A549 (cell line): ENCODE results near the gene ABCC1. TPM values are rescaled to one million over a fixed set of nuclear protein-coding genes. Genes with fewer than 3 reads are reported as not detected.

ENCODE experiments used
- ATAC-seq, 2 experiments: fragments of 200-7000 bp in 1 of 2; fragments of >200 bp in 1 of 2; cut with Nextera tagmentation in 1 of 2; cut with Tn5 transposase in 1 of 2; 3 replicates each; pipeline versions ENCODE4 v1.8.0 to v1.9.1; 2018 to 2020; ENCODE audit warnings: mild to moderate bottlenecking in 1 of 2, moderate library complexity in 1 of 2
- CTCF ChIA-PET: fragments of 300-600 bp; sonication (Branson Sonifier 250); formaldehyde crosslinking; extraction: SDS; loops from one replicate; lab custom pipeline; 2021; ENCODE audit warnings: antibody characterized with exemption, inconsistent platforms; lab: Yijun Ruan, JAX
- POLR2A ChIA-PET: fragments of 350-600 bp; formaldehyde crosslinking; extraction: SDS; loops from one replicate; lab custom pipeline; 2021; ENCODE audit warnings: antibody characterized with exemption, inconsistent platforms; lab: Yijun Ruan, JAX
- DNase-seq, 2 experiments: peaks; one replicate each; pipeline versions ENCODE4 v3.0.0 to v3.0.0-alpha.2; 2011 to 2016; ENCODE audit warnings: low read depth in 1 of 2, low spot score in 1 of 2
- FAIRE-seq: peaks from 2 replicates; lab custom pipeline; 2011; peaks lifted over from hg19 to GRCh38; lab: Jason Lieb, UNC
- H3K27ac ChIP-seq, 2 experiments: fragments of >200 bp; sonication (Bioruptor Twin); formaldehyde crosslinking; 3 replicates each; pipeline ENCODE4 v1.5.1; 2016 to 2017
- H3K4me1 ChIP-seq: fragments of >200 bp; sonication (Bioruptor Twin); formaldehyde crosslinking; 3 replicates; pipeline ENCODE4 v1.6.1; 2016
- H3K4me2 ChIP-seq: fragments of >200 bp; sonication (Bioruptor Twin); formaldehyde crosslinking; 3 replicates; pipeline ENCODE4 v1.6.1; 2016
- H3K4me3 ChIP-seq: fragments of >200 bp; sonication (Bioruptor Twin); formaldehyde crosslinking; 3 replicates; pipeline ENCODE4 v1.5.1; 2016
- H3K9me3 ChIP-seq: fragments of >200 bp; sonication (Bioruptor Twin); formaldehyde crosslinking; 3 replicates; pipeline ENCODE4 v1.6.1; 2016
- CEBPB ChIP-seq, 2 experiments: fragments of >200 bp in 1 of 2; sonication (Bioruptor Twin) in 1 of 2; formaldehyde crosslinking in 1 of 2; IDR thresholded peaks; 2 replicates each; pipeline ENCODE4 v1.6.1; 2012 to 2016
- CTCF ChIP-seq: fragments of >200 bp; sonication (Bioruptor Twin); formaldehyde crosslinking; IDR thresholded peaks from 3 replicates; pipeline ENCODE4 v1.5.1; 2016
- ELK1 ChIP-seq: fragments of 150-350 bp; IDR thresholded peaks from 2 replicates; pipeline ENCODE4 v1.6.1; 2014; ENCODE audit warnings: low read depth, mild to moderate bottlenecking, low read length
- FOSL2 ChIP-seq, 2 experiments: fragments of 450-650 bp in 1 of 2; fragments of >200 bp in 1 of 2; sonication (Bioruptor Twin) in 1 of 2; formaldehyde crosslinking; IDR thresholded peaks; 2 replicates each; pipeline versions ENCODE4 v1.5.0 to v1.6.1; 2016 to 2020; ENCODE audit warnings: mild to moderate bottlenecking in 1 of 2, moderate library complexity in 1 of 2
- GATA3 ChIP-seq: IDR thresholded peaks from 2 replicates; pipeline ENCODE4 v1.6.1; 2012; ENCODE audit warnings: borderline replicate concordance
- HDAC2 ChIP-seq: fragments of 200-600 bp; sonication (generic); IDR thresholded peaks from 2 replicates; pipeline ENCODE4 v1.6.1; 2016
- HEYL ChIP-seq: fragments of 250-450 bp; sonication (Bioruptor Pico); IDR thresholded peaks from 2 replicates; pipeline ENCODE4 v1.8.0; 2021; ENCODE audit warnings: mild to moderate bottlenecking, moderate library complexity
- HMGXB4 ChIP-seq: fragments of 250-450 bp; sonication (Bioruptor Pico); IDR thresholded peaks from 2 replicates; pipeline ENCODE4 v1.5.0; 2021; ENCODE audit warnings: mild to moderate bottlenecking, moderate library complexity, borderline replicate concordance
- JUNB ChIP-seq: fragments of >200 bp; sonication (Bioruptor Twin); formaldehyde crosslinking; IDR thresholded peaks from 2 replicates; pipeline ENCODE4 v1.6.1; 2016
- KDM1A ChIP-seq: fragments of 200-600 bp; sonication (generic); IDR thresholded peaks from 2 replicates; pipeline ENCODE4 v1.6.1; 2016; ENCODE audit warnings: low read depth, mild to moderate bottlenecking
- MAFK ChIP-seq: fragments of 450-650 bp; IDR thresholded peaks from 2 replicates; pipeline ENCODE4 v1.6.1; 2014; ENCODE audit not compliant: partially characterized antibody
- MAZ ChIP-seq: fragments of 150-350 bp; IDR thresholded peaks from 2 replicates; pipeline ENCODE4 v1.6.1; 2014; ENCODE audit warnings: antibody characterized with exemption, low read depth, low read length, borderline replicate concordance
- NFE2L2 ChIP-seq: fragments of 150-350 bp; conservative IDR thresholded peaks from 2 replicates; pipeline ENCODE4 v1.6.1; 2014; ENCODE audit warnings: low read length
- NPAS2 ChIP-seq: fragments of 250-450 bp; sonication (Bioruptor Pico); IDR thresholded peaks from 2 replicates; pipeline ENCODE4 v1.8.0; 2022; ENCODE audit warnings: mild to moderate bottlenecking, moderate library complexity, borderline replicate concordance
- PBX3 ChIP-seq: IDR thresholded peaks from 2 replicates; pipeline ENCODE4 v1.6.1; 2012
- POLR2AphosphoS2 ChIP-seq: conservative IDR thresholded peaks from 2 replicates; pipeline ENCODE4 v1.6.1; 2012; ENCODE audit warnings: low read length, improper control_type of control experiment, inconsistent platforms
- RAD21 ChIP-seq, 2 experiments: fragments of >200 bp in 1 of 2; sonication (Bioruptor Twin) in 1 of 2; formaldehyde crosslinking in 1 of 2; IDR thresholded peaks in 1 of 2; conservative IDR thresholded peaks in 1 of 2; 2 replicates in 1 of 2; 3 replicates in 1 of 2; pipeline ENCODE4 v1.6.1; 2012 to 2018; ENCODE audit warnings: inconsistent platforms in 1 of 2
- REST ChIP-seq: fragments of 200-600 bp; sonication (generic); IDR thresholded peaks from 2 replicates; pipeline ENCODE4 v1.6.1; 2016; ENCODE audit warnings: antibody characterized with exemption, mild to moderate bottlenecking, moderate library complexity
- RNF2 ChIP-seq: fragments of 200-600 bp; sonication (generic); IDR thresholded peaks from 2 replicates; pipeline ENCODE4 v1.6.1; 2016; ENCODE audit warnings: low read depth, mild to moderate bottlenecking, antibody characterized with exemption, moderate library complexity, borderline replicate concordance
- SREBF2 ChIP-seq: fragments of 450-650 bp; IDR thresholded peaks from 2 replicates; pipeline ENCODE4 v1.6.1; 2014; ENCODE audit warnings: mild to moderate bottlenecking, moderate library complexity
- USF2 ChIP-seq: fragments of 450-650 bp; IDR thresholded peaks from 2 replicates; pipeline ENCODE4 v1.6.1; 2014; ENCODE audit warnings: antibody characterized with exemption
- ZFP36 ChIP-seq: fragments of 450-650 bp; IDR thresholded peaks from 2 replicates; pipeline ENCODE4 v1.6.1; 2014; ENCODE audit warnings: borderline replicate concordance; ENCODE audit not compliant: partially characterized antibody
- ZNF302 ChIP-seq: fragments of 250-450 bp; sonication (Bioruptor Pico); IDR thresholded peaks from 2 replicates; pipeline ENCODE4 v1.9.0; 2021; ENCODE audit warnings: inconsistent platforms, mild to moderate bottlenecking, moderate library complexity
- ZSCAN20 ChIP-seq: fragments of 250-450 bp; sonication (Bioruptor Pico); IDR thresholded peaks from 2 replicates; pipeline ENCODE4 v1.8.0; 2022; ENCODE audit warnings: mild to moderate bottlenecking, moderate library complexity
- WGBS: methylation state at CpG from one replicate; pipeline ENCODE4 v1.1.6; 2017; ENCODE audit errors: missing lambda C conversion rate; 5-methylcytosine and 5-hydroxymethylcytosine counted together
- polyA plus RNA-seq, 4 experiments: library from polyadenylated mRNA; depleted of rRNA in 3 of 4; stranded (reverse); fragments of >200 nt; fragmentation: RNase III in 1 of 4; extraction: RNeasy Plus Mini Kit Qiagen cat#74134 plus additional on column Dnase treatment in 1 of 4; gene quantifications; 2 replicates in 3 of 4; 3 replicates in 1 of 4; pipeline ENCODE4 v1.2.3, GENCODE V29; 2011 to 2017

Gene ABCC1
- polyA plus RNA-seq, 2 of the 4 experiments (the other 2 are of a cell fraction), result 56.5 to 93.8 TPM

- Histone ChIP-seq H3K27ac (peak overlapping the region in 1 of 2 experiments; percentile 63; a peak in 3 of 6 replicates), H3K9me3 (peaks cover 7% of the 10 kb centered on the region; the same call in 2 of the 3 replicates), H3K4me1 (peaks cover 91% of the 10 kb centered on the region), H3K4me2 (peak overlapping the region; percentile 10; the same call in 1 of the 3 replicates), H3K4me3 (no peak overlapping the region)
- no peak for FAIRE-seq
- no peak for DNase-seq
- TF ChIP-seq RAD21 (conservative IDR thresholded peaks at IDR 0.05 in 1 of 2, IDR thresholded peaks at IDR 0.05 in 1 of 2) (no peak), USF2 (no peak), NPAS2 (no peak), HDAC2 (no peak), HEYL (no peak), RNF2 (no peak), SREBF2 (no peak), ZFP36 (no peak), GATA3 (no peak), FOSL2 (IDR thresholded peaks at IDR 0.05) (no peak), FOSL2 (CRISPR knock-in tag; IDR thresholded peaks at IDR 0.05) (no peak), JUNB (no peak), HMGXB4 (CRISPR knock-in tag) (no peak), ELK1 (no peak), NFE2L2 (no peak), KDM1A (no peak), POLR2AphosphoS2 (no peak), CEBPB (IDR thresholded peaks at IDR 0.05) (no peak), PBX3 (no peak), MAZ (no peak)
- WGBS, result 83% methylated on average over 9 of the region's 9 CpGs
- ATAC-seq, result no peak
- ChIA-PET CTCF (interaction anchor here (1.0 kb wide), 1 partner anchor 16 kb away, joined by 3 read pairs; no protein-coding TSS in a partner anchor), POLR2A (interaction anchor here (0.7 kb wide), 1 partner anchor 8 kb away, joined by 3 read pairs; no protein-coding TSS in a partner anchor)
Measured at GRCh38 chr16:15958703-15959348, 9.4 kb downstream of the ABCC1 start.

GRCh38 chr16:15960124-15960971, 10.9 kb downstream of the ABCC1 start:
- ChIA-PET CTCF (interaction anchor here (0.7 to 1.7 kb wide), 3 partner anchors 58 to 182 kb away, joined by 4 to 7 read pairs (median 5); no protein-coding TSS in a partner anchor), POLR2A (no interaction called here)
- ATAC-seq (no peak), DNase-seq (no peak), FAIRE-seq (no peak)
- Histone ChIP-seq H3K4me3 (no peak overlapping the region), H3K4me2 (no peak overlapping the region), H3K27ac (peak overlapping the region in 1 of 2 experiments; percentile 63; a peak in 3 of 6 replicates), H3K4me1 (peaks cover 91% of the 10 kb centered on the region), H3K9me3 (peaks cover 7% of the 10 kb centered on the region; the same call in 2 of the 3 replicates)
- 84% methylated on average over 12 of the region's 12 CpGs for WGBS
- TF ChIP-seq ZNF302 (CRISPR knock-in tag) (no peak), ZSCAN20 (CRISPR knock-in tag) (no peak), CTCF (no peak), MAFK (no peak), REST (no peak), FOSL2 (IDR thresholded peaks at IDR 0.05) (no peak), FOSL2 (CRISPR knock-in tag; IDR thresholded peaks at IDR 0.05) (no peak)
